Erythroblast (primary cell): ENCODE measurements around the gene DUOX1.
"Not testable (repeated sequence)": the region's sequence is repeated elsewhere in the genome, so short reads cannot be mapped to it uniquely, and the experiment has no call there.

Source experiments
- GATA1 ChIP-seq: IDR thresholded peaks from 2 replicates; pipeline ENCODE4 v1.6.1; 2011; ENCODE audit warnings: low read depth, mild to moderate bottlenecking, control low read depth, low read length, moderate library complexity
- POLR2A ChIP-seq: IDR thresholded peaks from 2 replicates; pipeline ENCODE4 v1.6.1; 2011; ENCODE audit warnings: mild to moderate bottlenecking, low read length

GRCh38 chr15:45135705-45136377, 6.0 kb downstream of the DUOX1 start:
- TF ChIP-seq POLR2A, GATA1: not testable (repeated sequence)
